Measurements from ENCODE around the gene ACACB. TPM values are rescaled to one million over a fixed set of nuclear protein-coding genes. Genes with fewer than 3 reads are reported as not detected.

ACACB gene
- polyA plus RNA-seq, 3 donors, result 14.9 to 33.9 (median 16.4) TPM

GRCh38 chr12:109264095-109264942 lies 147.9 kb downstream of the ACACB start:
- DNase-seq (ENCODE audit: extremely low read depth in 1 of 11, low read depth in 9 of 11, low spot score in 4 of 11), result peak; percentile 29 to 68 (median 58)

DNA sequence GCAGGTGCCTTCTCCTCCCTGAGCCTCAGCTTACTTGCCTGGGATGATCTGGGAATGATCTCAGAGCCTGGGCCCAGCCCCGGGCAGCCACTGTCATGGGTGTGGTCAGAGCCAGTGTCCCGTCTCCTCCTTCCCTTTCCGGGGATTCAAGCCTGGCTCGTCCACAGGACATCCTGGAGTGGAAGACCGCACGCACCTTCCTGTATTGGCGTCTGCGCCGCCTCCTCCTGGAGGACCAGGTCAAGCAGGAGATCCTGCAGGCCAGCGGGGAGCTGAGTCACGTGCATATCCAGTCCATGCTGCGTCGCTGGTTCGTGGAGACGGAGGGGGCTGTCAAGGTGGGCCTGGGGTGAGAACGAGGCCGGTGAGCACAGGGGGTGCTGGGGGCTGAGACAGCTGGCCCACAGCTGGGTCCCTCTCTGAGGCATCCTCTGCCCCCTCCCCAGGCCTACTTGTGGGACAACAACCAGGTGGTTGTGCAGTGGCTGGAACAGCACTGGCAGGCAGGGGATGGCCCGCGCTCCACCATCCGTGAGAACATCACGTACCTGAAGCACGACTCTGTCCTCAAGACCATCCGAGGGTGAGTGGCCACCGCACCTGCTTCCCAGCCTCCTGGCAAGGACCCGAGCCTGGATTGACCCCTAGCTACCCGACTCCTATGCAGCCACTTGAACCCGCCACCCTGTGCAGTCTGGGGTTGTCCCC lies 148.7 kb downstream of the ACACB start:
- DNase-seq (ENCODE audit: extremely low read depth in 1 of 11, low read depth in 9 of 11, low spot score in 4 of 11), result no peak

GRCh38 chr12:109266106-109266879 lies 149.9 kb downstream of the ACACB start:
- DNase-seq (ENCODE audit: extremely low read depth in 1 of 11, low read depth in 9 of 11, low spot score in 4 of 11), result no peak

GRCh38 chr12:109267361-109267760 lies 151.0 kb downstream of the ACACB start:
- DNase-seq (ENCODE audit: extremely low read depth in 1 of 11, low read depth in 9 of 11, low spot score in 4 of 11), result no peak

DNA sequence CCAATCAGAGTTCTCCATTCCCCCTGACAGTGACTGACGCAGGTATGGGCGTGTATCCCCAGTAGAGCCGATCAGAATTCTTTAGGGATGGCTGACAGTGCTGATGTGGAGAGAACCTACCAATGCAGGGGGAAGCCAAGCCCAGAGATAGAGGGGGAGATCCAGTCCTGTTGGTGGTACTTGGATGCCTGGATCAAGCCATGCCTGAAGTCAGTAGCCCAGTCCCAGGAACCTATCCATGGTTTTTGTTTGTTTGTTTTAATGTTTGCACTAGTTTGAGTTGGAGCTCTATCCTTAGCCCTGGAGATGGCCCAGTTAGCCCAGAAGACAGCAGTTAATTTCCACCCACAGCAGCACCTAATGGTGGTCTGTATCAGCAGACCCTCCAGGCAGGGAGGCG lies 152.5 kb downstream of the ACACB start:
- DNase-seq (ENCODE audit: extremely low read depth in 1 of 11, low read depth in 9 of 11, low spot score in 4 of 11), result no peak

- no peak for DNase-seq (ENCODE audit: extremely low read depth in 1 of 11, low read depth in 9 of 11, low spot score in 4 of 11)
Observed at GRCh38 chr12:109269428-109269827, 153.0 kb downstream of the ACACB start.

DNA sequence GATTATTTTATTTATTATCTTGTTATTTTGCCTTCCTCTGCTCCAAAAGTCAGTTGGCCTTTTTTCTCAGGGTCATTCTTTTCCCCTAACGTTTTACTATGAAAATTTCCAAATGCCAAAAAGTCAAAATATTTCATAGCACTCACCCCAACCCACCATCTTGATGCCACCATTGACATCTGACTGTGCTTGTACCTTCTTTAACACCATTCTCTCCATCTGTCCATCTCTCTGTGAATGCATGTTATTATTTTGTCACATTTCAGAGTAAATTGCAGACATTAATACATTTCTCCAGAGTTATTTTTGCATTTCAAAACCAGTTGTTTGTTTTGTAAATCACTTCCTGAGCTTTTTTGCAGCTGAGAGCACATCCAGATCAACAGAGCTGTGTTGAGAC lies 154.1 kb downstream of the ACACB start:
- no peak for DNase-seq (ENCODE audit: extremely low read depth in 1 of 11, low read depth in 9 of 11, low spot score in 4 of 11)

GRCh38 chr12:109271418-109271817 lies 155.0 kb downstream of the ACACB start:
- DNase-seq (ENCODE audit: extremely low read depth in 1 of 11, low read depth in 9 of 11, low spot score in 4 of 11), result no peak

- DNase-seq (ENCODE audit: extremely low read depth in 1 of 11, low read depth in 9 of 11, low spot score in 4 of 11), result no peak
Observed at GRCh38 chr12:109273354-109273753, 157.0 kb downstream of the ACACB start.

- DNase-seq (ENCODE audit: extremely low read depth in 1 of 11, low read depth in 9 of 11, low spot score in 4 of 11), result no peak
Observed at GRCh38 chr12:109274381-109274780, 158.0 kb downstream of the ACACB start.

DNA sequence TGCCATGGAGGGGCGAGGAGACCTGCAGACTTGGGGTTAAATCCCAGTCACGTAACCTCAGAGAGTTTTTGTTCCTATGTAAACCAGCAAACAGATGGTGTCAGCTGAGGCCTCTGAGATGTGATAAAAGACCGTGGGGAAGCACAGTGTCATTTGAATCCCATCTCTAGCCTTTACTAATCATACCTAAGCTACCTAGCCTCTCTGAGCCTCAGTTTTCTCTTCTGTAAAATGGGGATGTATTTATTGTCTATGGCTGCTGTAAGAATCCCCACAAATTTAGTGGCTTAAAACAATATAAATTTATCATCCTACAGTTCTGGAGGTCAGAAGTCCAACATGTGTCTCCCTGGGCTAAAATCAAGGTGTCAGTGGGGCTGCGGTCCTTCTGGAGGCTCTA lies 158.8 kb downstream of the ACACB start:
- no peak for DNase-seq (ENCODE audit: extremely low read depth in 1 of 11, low read depth in 9 of 11, low spot score in 4 of 11)

DNA sequence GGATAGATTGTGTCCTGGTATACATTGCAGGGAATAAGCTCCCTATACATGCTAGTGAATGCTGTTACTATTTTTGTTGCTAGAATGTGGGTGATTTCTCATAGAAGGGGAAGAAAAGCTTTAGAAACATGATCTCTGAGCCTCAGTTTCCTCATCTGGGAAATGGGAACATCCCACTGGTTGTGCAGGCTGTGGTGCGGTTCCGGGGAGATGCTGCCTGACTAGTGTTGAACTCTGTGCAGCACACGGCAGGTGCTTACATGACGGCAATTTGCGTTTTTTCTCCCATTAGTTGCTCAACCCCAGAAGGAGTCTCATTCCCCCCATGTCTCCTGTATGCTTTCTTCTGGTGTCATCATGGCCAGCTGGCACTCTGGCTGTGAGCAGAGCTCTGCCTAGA lies 159.8 kb downstream of the ACACB start:
- DNase-seq (ENCODE audit: extremely low read depth in 1 of 11, low read depth in 9 of 11, low spot score in 4 of 11), result no peak

DNA sequence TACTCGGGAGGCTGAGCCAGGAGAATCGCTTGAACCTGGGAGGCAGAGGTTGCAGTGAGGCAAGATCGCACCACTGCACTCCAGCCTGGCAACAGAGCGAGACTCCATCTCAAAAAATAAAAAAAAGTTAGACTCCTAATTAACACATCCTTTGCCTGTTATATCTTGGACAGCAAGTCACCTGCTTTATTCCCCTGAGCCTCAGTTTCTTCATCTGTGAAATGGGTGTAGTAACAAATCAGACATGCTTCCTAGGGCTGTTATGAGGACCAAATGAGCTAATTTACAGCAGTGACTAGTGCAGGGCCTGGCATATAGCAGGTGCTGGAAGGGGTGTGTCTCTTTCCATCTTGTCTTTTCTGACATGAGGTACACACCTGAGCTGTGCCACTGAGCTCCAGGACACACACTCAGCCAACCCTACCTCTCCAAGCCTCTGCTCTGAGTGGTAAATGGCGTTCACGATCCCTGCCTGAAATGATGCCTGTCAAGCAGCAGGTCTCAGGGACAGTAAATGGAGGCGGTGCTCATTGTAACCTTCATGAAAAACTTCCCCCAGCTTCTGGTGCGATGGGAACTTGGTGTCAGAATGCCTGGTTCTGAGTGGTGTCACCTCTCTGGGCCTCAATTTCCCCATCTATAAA lies 161.0 kb downstream of the ACACB start:
- DNase-seq (ENCODE audit: extremely low read depth in 1 of 11, low read depth in 9 of 11, low spot score in 4 of 11), result no peak

DNA sequence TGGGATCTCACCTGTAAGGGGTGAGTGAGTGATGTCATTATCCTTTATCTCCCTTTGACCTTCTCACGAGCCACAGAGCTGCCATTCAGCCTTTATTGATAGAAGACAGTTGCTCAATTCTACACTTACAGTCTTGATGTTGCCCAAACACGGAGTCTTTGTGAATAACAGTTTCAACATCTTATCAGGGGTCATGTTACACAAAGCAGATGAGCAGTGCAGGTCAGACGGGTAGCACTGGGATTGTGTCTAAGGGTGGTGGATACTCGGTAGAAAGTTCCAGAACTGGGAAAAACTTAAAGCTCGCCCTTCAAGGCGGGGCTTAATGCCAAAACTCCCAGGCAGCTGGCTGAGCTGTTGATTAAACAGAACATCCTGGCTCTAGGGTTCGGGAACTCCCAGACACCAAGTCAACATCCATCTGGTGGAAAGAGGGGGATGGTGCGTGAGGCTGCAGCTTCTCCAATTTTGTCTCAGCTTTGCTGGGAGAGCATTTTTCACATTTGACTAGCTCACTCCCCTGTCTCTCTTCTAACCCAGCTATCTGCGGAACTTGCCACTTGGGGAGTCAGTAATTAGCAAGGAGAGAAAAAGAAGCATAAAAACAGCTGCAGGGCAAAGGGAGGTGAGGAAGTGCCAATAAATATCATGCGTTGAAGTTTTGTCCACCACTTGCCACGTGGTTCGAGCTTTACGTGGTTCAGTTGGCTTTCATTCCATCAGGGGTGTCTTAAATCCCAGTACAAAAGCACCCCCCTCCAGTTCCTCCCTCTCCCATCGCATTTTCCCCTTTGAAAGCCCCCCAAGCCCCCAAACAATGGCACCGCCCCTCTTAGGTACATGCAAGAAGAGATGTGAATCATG lies 161.7 kb downstream of the ACACB start:
- DNase-seq (ENCODE audit: extremely low read depth in 1 of 11, low read depth in 9 of 11, low spot score in 4 of 11), result peak in 2 of 11 donors; percentile 20 to 22

GRCh38 chr12:109278912-109279311 lies 162.5 kb downstream of the ACACB start:
- DNase-seq (ENCODE audit: extremely low read depth in 1 of 11, low read depth in 9 of 11, low spot score in 4 of 11), result no peak

DNA sequence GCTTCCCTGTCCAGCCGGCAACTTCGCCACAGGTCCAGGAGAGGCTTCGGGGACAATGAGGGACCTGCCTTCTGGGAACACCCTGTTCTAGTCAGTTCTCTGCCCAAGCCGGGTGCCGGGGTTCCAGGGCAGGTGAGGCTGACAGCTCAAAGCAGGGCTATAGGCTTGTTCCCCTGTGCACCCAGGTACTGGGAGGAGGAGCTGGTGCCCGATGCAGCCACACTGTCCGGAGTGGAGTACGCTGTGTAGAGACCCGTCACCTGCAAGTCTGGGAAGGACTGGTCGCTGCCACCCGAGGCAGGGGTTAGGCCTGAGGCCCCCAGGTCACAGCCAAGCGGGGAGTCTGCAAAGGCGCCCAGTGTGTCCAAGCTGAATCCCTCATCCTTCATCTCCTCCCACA lies 163.1 kb downstream of the ACACB start:
- DNase-seq (ENCODE audit: extremely low read depth in 1 of 11, low read depth in 9 of 11, low spot score in 4 of 11), result no peak

DNA sequence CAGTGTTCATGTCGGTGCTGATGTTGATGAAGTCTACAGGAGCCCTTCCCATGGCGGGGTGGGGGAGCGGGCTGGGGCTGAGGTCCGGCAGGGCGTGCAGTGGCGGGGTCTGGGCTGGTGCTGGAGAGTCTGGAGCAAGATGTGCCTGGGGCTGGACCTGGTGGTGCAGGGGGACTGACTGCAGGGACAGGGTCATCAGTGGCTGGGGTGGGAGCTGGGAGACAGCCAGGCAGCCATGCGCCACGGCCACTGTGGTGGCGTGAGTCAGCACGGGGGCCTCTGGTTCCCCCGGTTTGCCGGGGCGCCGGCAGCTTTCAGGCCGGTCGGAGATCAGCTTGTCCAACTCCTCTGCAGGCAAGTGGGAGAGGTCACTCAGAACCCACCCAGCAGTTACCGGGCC lies 165.1 kb downstream of the ACACB start:
- no peak for DNase-seq (ENCODE audit: extremely low read depth in 1 of 11, low read depth in 9 of 11, low spot score in 4 of 11)

GRCh38 chr12:109284392-109284791 lies 168.0 kb downstream of the ACACB start:
- no peak for DNase-seq (ENCODE audit: extremely low read depth in 1 of 11, low read depth in 9 of 11, low spot score in 4 of 11)
